ENCODE data around the gene TNPO2.
"Not testable (repeated sequence)": the region's sequence is repeated elsewhere in the genome, so short reads cannot be mapped to it uniquely, and the experiment has no call there.

TNPO2 gene

GRCh38 chr19:12726988-12727316, 3.2 kb upstream of the TNPO2 start:
- FAIRE-seq = no peak
- DNase-seq (ENCODE audit: insufficient read length, low spot score) = no peak
- no peak for TF ChIP-seq POLR2A (IDR thresholded peaks at IDR 0.05; ENCODE audit: low read depth, low read length)

- DNase-seq (ENCODE audit: insufficient read length, low spot score); FAIRE-seq: not testable (repeated sequence)
Measured at GRCh38 chr19:12725612-12726011, 1.9 kb upstream of the TNPO2 start.

- no peak for TF ChIP-seq POLR2A (IDR thresholded peaks at IDR 0.05; ENCODE audit: low read depth, low read length)
- DNase-seq (ENCODE audit: insufficient read length, low spot score) = no peak
- FAIRE-seq = no peak
Measured at GRCh38 chr19:12723381-12723640, 421 bp downstream of the TNPO2 start.

- DNase-seq (ENCODE audit: insufficient read length, low spot score) (peak; percentile 97), FAIRE-seq (peak; percentile 80)
- TF ChIP-seq POLR2A (IDR thresholded peaks at IDR 0.05; ENCODE audit: low read depth, low read length) = 0 out of 2 replicates have a peak, but pooled peaks have one; percentile 4
Measured at GRCh38 chr19:12722566-12723380, 959 bp downstream of the TNPO2 start.

GRCh38 chr19:12721656-12722565, 1.8 kb downstream of the TNPO2 start:
- FAIRE-seq (no peak), DNase-seq (ENCODE audit: insufficient read length, low spot score) (no peak)
- TF ChIP-seq POLR2A (IDR thresholded peaks at IDR 0.05; ENCODE audit: low read depth, low read length) = no peak

GRCh38 chr19:12720851-12721655, 2.7 kb downstream of the TNPO2 start:
- DNase-seq (ENCODE audit: insufficient read length, low spot score) (no peak), FAIRE-seq (no peak)
- TF ChIP-seq POLR2A (IDR thresholded peaks at IDR 0.05; ENCODE audit: low read depth, low read length) = no peak

GRCh38 chr19:12720296-12720695, 3.4 kb downstream of the TNPO2 start:
- no peak for TF ChIP-seq POLR2A (IDR thresholded peaks at IDR 0.05; ENCODE audit: low read depth, low read length)
- FAIRE-seq (no peak), DNase-seq (ENCODE audit: insufficient read length, low spot score) (no peak)

- FAIRE-seq (no peak), DNase-seq (ENCODE audit: insufficient read length, low spot score) (no peak)
- no peak for TF ChIP-seq POLR2A (IDR thresholded peaks at IDR 0.05; ENCODE audit: low read depth, low read length)
Measured at GRCh38 chr19:12715929-12716328, 7.8 kb downstream of the TNPO2 start.

GRCh38 chr19:12715102-12715501, 8.6 kb downstream of the TNPO2 start:
- DNase-seq (ENCODE audit: insufficient read length, low spot score) = no peak
- TF ChIP-seq POLR2A (IDR thresholded peaks at IDR 0.05; ENCODE audit: low read depth, low read length) = no peak
- FAIRE-seq = no peak

GRCh38 chr19:12713304-12713703, 10.4 kb downstream of the TNPO2 start:
- not testable (repeated sequence) for FAIRE-seq; DNase-seq (ENCODE audit: insufficient read length, low spot score)

GRCh38 chr19:12712077-12712476, 11.7 kb downstream of the TNPO2 start:
- FAIRE-seq; DNase-seq (ENCODE audit: insufficient read length, low spot score): not testable (repeated sequence)

- no peak for DNase-seq (ENCODE audit: insufficient read length, low spot score)
- FAIRE-seq = no peak
- no peak for TF ChIP-seq POLR2A (IDR thresholded peaks at IDR 0.05; ENCODE audit: low read depth, low read length)
Measured at GRCh38 chr19:12711187-12711586, 12.5 kb downstream of the TNPO2 start.

GRCh38 chr19:12708641-12709040, 15.1 kb downstream of the TNPO2 start:
- DNase-seq (ENCODE audit: insufficient read length, low spot score) (no peak), FAIRE-seq (no peak)
- no peak for TF ChIP-seq POLR2A (IDR thresholded peaks at IDR 0.05; ENCODE audit: low read depth, low read length)

GRCh38 chr19:12706332-12706718, 17.4 kb downstream of the TNPO2 start:
- no peak for FAIRE-seq
- DNase-seq (ENCODE audit: insufficient read length, low spot score) = no peak
- TF ChIP-seq POLR2A (IDR thresholded peaks at IDR 0.05; ENCODE audit: low read depth, low read length) = no peak
